Measurements from ENCODE around the gene C1QTNF8.

GRCh38 chr16:1121601-1122397 lies 25.8 kb upstream of the C1QTNF8 start:
- TF ChIP-seq CTCF (IDR thresholded peaks at IDR 0.05; ENCODE audit: low read length) (no peak), EZH2 (IDR thresholded peaks at IDR 0.05; ENCODE audit: borderline replicate concordance, low read length) (no peak)

All from OCI-LY1 (cell line).